ENCODE measurements around the gene GNAO1. TPM values are rescaled to one million over a fixed set of nuclear protein-coding genes. Genes with fewer than 3 reads are reported as not detected.

The GNAO1 gene
- total and polyA plus RNA-seq, 2 of the 13 experiments (the other 11 are each of a cell fraction or from before 2014, with no cell fraction given): not detected

GRCh38 chr16:56261656-56262055, 70.4 kb downstream of the GNAO1 start (continued):
- TF ChIP-seq, protein P1, sequence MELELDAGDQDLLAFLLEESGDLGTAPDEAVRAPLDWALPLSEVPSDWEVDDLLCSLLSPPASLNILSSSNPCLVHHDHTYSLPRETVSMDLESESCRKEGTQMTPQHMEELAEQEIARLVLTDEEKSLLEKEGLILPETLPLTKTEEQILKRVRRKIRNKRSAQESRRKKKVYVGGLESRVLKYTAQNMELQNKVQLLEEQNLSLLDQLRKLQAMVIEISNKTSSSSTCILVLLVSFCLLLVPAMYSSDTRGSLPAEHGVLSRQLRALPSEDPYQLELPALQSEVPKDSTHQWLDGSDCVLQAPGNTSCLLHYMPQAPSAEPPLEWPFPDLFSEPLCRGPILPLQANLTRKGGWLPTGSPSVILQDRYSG (CRISPR knock-in tag; IDR thresholded peaks at IDR 0.05): no peak

DNA sequence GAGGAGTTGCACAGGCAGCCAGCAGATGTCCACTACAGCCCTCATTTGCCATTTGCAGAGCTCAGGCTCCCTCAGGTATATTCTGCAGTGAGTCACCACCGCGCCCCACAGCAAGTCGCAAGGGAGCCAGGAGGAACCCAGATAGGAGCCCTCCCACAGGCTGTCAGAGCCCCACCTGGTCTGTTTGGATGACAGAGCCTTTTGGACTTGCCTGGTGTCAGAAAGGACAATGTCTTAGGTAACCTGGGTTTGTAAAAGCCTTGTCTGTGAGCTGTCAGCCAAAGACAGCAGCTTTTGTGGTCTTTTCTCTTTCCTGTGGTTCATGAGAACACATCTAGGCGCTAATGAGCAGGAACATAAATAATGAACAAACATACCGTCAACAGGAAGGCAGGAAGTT, 70.9 kb downstream of the GNAO1 start:
- FAIRE-seq (no peak), DNase-seq (ENCODE audit: low spot score) (no peak), ATAC-seq (no peak)
- peaks cover 4 to 30% of the 10 kb centered on the region in 2 experiments for H3K27me3 ChIP-seq (ENCODE audit: control insufficient read depth in 1 of 2, insufficient read depth in 2 of 2, low read length in 2 of 2)
- no TSS peak for BruUV-seq (replicated peaks)
- no peaks in the 10 kb centered on the region for H3K9me3 ChIP-seq (ENCODE audit: low read length)
- no peaks in the 10 kb centered on the region for H4K20me1 ChIP-seq (ENCODE audit: insufficient read depth, low read length)
- intact Hi-C loops (cut with micrococcal nuclease; ENCODE audit: unreplicated experiment): no loop called here
- H3K27ac ChIP-seq (ENCODE audit: extremely low read length, insufficient read depth, low read length): no peak overlapping the region
- H3K4me1 ChIP-seq (ENCODE audit: insufficient read depth, low read length): peaks cover 52% of the 10 kb centered on the region
- ChIA-PET CTCF (ENCODE audit: low intra/inter-chr PET ratio, low total read pairs) (no interaction called here), POLR2A (no interaction called here)
- no peak overlapping the region for H3K4me2 ChIP-seq (ENCODE audit: low read depth, low read length)
- H3K9ac ChIP-seq (ENCODE audit: insufficient read depth, low read depth, low read length): no peak overlapping the region
- no peak for TF ChIP-seq ZNF10 (CRISPR knock-in tag; IDR thresholded peaks at IDR 0.05; ENCODE audit: borderline replicate concordance, low read depth)
- TF ChIP-seq JARID2 (CRISPR knock-in tag; IDR thresholded peaks at IDR 0.05; ENCODE audit: insufficient replicate concordance): no peak
- no peak for TF ChIP-seq DPF2 (CRISPR knock-in tag; IDR thresholded peaks at IDR 0.05; ENCODE audit: borderline replicate concordance, low read depth)
- TF ChIP-seq ZBTB7A (CRISPR knock-in tag; IDR thresholded peaks at IDR 0.05): no peak
- no peak for TF ChIP-seq ATF2 (CRISPR knock-in tag; IDR thresholded peaks at IDR 0.05)
- no peak for TF ChIP-seq PATZ1 (CRISPR knock-in tag; IDR thresholded peaks at IDR 0.05)
- TF ChIP-seq ZSCAN29 (CRISPR knock-in tag; conservative IDR thresholded peaks at IDR 0.05): no peak
- H3K4me3 ChIP-seq (replicated peaks in 1 of 3; ENCODE audit: insufficient read depth in 1 of 3, low read depth in 2 of 3, low read length in 3 of 3): no peak overlapping the region
- no peaks in the 10 kb centered on the region for H3K36me3 ChIP-seq (replicated peaks in 1 of 2; ENCODE audit: control insufficient read depth in 1 of 2, insufficient read depth in 2 of 2, low read length in 2 of 2)
- H2AFZ ChIP-seq (ENCODE audit: low read length): no peak overlapping the region
- no peaks in the 10 kb centered on the region for H3K79me2 ChIP-seq (ENCODE audit: insufficient read depth, low read length)
- WGBS (ENCODE audit: low lambda C conversion rate): 43% methylated on average over 5 of the region's 5 CpGs
- in situ Hi-C loops (cut with HindIII; ENCODE audit: extremely low pct_ligation_motif_present, low pct_unique_long_range_greater_than_20kb): no loop called here

Data from HepG2 (cell line).